M059J (cell line): ENCODE data around the gene GATD1. TPM values are rescaled to one million over a fixed set of nuclear protein-coding genes. Genes with fewer than 3 reads are reported as not detected.

Source experiments
- DNase-seq: peaks from one replicate; pipeline ENCODE4 v3.0.0-alpha.2; 2012; ENCODE audit warnings: low read depth
- total RNA-seq: library from RNA; depleted of rRNA; stranded (reverse); fragments of >200 nt; shearing (Covaris generic); gene quantifications from 2 replicates; pipeline ENCODE4 v1.2.3, GENCODE V29; 2014

The GATD1 gene
- total RNA-seq, 1 experiment from 2014 or later, result 25.6 TPM

DNA sequence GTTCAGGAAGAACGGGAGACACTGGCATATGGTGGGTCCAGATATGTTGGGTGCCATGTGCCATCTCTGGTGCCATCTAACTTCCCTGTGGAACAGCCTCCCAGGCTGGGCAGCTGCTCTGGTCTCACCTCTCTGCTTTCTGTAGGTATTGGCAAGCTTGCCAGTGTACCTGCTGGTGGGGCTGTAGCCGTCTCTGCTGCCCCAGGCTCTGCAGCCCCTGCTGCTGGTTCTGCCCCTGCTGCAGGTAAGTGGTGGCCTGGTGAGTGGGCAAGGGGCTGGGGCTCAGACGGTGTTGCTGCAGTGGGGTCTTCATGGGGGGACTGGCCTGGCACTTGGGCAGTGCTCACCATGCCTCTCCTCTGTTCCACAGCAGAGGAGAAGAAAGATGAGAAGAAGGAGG is 35.1 kb upstream of the GATD1 start:
- no peak for DNase-seq

DNA sequence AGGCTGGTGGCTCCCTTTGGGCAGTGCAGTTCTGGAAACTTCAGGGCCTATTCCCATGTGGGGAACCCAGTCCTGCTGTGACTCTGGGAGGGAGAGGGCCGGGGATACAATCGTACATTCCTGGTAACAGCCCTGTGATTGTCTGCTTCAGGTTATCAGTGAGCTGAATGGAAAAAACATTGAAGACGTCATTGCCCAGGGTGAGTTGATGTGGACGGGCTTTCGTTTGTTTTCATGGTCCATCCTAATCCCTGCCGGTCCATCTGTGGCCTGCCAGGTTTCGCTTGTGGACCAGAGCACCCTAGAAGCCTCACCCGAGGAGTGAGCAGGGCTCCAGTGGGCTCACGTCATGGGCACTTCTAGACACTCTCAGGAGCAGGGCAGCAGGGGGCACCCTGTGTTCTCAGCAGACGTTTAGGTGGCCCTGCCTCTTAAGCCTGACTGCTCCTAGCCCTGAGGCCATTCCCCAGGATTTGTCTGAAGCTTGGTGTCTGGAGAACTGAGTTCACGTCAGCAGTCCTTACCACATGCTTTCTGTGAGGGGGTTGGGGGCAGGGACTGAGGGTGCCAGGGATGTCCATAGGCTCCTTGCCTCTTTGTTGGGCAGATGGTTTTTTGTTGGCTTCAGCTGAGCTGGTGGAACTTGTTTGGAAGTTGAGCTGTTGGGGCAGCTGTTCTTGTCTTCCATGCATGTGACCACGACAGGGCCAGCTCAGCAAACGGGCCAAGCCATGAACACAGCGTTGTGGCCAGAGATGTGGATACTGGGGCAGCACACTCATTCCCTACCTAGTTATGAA is 34.4 kb upstream of the GATD1 start:
- no peak for DNase-seq

DNA sequence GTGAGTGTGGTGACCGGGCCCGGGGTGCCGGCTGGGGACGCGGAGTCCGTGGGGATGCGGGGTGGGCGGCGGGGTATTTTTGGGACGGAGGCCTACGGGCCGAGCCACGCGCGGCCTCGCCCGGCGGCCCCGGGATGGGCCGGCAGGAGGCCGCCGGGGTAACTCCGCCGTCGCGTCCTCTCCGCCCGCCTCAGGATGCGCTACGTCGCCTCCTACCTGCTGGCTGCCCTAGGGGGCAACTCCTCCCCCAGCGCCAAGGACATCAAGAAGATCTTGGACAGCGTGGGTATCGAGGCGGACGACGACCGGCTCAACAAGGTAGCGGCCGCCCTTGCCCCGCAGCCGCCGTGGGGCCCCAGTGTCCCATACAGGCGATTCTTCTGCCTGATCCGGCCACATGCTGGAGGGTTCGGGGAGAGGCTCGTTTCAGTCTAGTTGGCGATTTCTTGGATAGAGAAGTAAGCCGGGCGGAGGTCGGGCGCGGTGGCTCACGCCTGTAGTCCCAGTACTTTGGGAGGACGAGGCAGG is 32.8 kb upstream of the GATD1 start:
- no peak for DNase-seq

DNA sequence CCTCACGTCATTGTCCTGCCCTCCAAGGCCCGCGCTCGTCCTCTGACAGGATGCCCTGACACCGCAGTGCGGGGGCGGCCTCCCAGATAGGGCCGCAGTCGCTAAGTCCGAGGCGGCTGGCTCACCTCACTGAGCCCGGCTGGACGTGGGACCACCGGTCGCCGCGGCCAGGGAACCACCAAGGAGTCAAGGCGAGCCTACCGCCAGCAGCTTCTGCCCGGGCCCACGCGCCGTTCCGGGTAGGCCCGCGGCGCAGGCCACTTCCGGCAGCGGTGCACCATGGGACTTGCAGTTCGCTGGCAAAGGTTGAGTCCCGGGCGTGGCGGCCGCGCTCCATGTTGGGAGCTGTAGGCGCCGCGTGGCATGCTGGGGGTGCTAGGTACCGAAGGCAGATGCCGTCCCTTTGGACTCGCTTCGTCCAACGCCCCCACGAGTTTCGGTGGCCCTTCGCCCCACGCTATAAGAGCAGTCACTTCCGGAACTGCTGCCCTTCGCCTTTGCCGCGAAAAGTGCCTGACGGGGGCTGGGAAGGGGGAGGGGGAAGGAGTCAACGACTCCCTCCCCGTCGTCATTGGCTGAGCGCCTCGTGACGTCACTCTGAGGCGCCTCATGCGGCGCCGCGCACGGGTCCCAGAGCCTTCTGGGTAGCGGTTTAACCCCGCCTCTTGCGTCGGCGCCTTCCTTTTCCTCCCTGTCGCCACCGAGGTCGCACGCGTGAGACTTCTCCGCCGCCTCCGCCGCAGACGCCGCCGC is 32.2 kb upstream of the GATD1 start, which contains the start of gene RPLP2:
TSS of gene RPLP2 (plus strand) at position 681 of the 753 bp plus-strand sequence. CDS start 268 bp downstream, outside the sequence.
- DNase-seq, result peak; percentile 96

DNA sequence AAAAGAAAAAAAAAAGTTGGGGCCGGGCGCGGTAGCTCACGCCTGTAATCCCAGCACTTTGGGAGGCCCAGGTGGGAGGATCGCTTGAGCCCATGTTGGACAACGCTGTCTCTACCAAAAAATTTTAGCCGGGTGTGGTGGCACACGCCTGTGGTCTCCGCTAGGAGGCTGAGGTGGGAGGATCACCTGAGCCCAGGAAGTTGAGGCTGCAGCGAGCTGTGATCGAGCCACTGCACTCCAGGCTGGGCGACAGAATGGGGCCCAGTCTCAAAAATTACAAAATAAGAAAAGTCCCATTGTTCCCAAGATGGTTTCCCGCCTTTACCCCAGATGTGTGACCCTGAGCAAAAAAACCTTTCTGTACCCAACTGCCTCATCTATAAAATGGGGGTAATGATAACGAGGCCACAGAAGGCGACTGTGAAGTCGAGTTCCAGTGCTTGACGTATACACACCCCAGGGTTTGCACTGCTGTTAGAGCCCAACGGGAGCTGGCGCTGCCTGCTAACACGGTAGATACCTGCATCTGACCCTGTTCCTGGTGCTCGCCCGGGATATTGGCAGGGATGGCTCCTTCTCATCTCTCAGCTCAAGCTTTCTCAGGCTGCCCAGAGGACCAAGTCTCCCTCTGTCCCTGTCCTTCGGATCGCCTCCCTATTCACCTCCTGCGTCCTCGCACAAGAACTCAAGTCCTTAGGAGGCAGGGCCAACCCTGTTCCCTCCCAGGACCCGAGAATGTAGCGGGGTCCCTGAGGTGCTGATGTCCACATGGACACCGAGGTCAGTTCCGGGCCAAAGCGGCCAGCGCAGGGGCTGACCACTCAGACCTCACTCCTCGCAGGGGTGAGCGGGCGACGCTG is 31.4 kb upstream of the GATD1 start:
- DNase-seq, result peak; percentile 83

DNA sequence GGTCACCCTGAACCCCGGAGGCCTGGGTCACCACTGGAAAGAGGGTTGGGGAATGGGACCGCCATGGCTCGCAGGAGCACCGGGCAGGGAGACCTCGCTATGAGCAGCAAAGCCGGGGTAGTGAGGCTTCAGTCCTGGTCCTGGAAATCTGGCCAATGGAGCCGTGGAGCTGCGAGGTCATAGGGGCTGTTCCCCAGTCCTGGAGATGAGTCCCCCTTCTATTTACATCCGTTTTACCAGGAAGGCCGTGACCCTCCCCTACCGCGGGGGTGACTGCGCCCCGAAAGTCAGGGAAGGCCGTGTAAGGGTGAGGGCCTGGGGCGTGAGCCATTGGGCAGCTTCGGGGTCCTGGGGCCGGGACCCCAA is 27.3 kb upstream of the GATD1 start:
- no peak for DNase-seq

DNA sequence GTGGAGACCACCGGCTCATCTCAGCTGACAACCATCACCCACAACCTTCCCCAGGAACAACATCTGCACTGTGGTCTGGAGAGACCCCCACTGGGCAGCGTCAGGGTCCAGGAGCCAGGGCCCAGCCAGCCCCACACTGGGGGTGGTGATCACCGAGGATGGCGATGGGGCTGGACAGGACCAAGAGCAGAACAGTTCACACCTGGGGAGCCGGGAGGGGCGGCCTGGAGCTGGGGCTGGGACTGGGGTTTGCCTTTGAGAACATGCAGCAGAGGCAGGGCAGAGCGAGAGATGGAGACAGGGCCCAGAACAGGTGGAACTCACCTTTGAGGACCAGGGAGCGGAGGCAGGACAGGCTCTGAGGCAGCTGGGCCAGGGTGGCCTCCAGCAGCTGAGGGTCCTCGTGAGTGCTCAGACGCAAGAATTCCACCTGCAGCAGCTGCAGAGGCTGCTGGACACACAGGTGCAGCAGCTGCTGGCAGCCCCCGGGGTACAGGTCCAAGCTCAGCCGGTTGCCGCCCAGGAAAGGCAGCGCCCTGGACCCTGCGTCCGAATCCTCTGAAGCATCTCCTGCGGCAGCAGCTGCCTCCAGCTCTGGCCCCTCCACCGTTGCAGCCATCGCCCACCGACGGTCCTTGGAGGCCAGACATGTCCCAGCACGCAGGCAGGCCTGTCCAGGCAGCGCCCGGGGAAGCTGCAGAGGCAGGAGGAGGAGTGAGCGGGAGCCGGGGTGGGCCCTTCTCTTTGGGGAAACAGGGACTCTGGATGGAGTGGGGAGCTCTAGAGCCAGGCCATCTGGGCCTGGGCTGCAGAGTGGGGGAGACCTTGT is 26.7 kb upstream of the GATD1 start:
- DNase-seq, result no peak

DNA sequence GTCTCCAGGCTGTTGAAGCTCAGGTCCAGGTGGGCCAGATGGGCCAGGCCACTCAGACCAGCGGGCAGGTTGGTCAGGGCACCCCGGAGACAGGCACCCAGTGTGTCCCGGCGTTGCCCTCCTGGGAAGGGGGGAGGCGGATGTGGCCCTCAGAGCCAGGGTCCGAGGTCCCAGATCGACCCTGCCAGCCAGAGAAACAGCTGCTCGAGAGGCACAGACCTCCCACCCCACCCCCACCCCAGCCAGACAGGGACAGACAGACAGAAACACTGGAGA is 26.1 kb upstream of the GATD1 start:
- no peak for DNase-seq

DNA sequence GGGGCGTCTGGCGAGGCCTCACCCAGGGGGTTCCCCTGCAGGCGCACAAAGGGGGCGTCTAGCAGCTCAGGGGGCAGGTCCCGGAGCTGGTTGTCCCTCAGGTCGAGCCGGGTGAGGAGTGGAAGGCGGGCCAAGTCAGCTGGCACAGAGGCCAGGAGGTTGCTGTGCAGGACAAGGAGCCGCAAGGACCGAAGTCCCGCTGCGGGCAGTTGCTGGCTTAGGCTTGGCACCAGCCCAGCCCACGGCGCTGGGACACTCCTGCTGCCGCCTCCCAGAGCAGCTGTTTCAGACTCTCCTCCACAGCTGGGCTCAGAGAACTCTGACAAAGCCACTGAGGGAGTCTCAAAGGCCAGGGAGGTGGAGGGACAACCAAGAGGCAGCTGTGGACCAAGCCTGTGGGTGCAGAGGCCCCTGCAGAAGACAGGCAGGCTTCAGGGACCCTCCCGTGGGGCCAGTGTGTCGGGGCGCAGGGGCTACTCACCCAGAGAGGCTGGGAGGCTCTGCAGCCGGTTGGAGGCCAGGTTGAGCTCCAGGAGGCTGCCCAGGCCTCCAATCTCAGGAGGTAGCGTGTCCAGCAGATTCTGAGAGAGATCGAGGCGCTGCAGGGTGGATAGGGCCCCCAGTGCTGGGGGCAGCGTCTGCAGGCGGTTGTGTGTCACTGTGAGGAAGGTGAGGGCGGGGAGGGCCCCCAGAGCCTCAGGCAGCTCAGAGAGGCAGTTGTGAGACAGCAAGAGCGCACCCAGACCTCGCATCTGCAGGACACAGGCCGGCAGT is 25.6 kb upstream of the GATD1 start:
- no peak for DNase-seq

DNA sequence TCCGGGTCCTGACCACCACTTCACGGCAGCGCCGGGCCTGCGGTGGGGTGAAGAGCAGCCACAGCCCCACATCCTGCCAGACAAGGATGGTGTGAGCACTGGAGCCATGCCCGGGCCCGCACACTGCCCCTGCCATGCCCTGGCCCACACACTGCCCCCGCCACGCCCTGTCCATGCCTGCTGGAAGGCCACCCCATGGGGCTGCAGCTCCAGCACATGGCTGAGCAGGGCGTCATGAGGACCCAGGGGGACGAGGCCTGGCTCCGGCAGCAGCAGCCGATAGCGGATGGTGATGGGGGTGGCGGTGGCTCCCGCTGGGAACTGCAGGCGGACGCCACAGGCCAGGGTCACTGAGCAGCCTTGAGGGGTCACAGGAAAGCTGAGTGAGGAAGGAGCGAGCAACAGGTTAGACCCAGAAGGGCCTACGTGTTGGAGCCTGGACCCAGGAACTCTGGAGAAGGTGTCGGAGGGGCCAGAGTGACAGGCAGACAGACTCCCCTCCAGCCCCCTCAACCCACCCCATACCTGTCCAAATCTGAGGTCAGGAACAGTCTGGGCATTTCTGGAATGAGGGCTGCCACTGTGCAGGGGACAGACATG is 24.8 kb upstream of the GATD1 start:
- no peak for DNase-seq

DNA sequence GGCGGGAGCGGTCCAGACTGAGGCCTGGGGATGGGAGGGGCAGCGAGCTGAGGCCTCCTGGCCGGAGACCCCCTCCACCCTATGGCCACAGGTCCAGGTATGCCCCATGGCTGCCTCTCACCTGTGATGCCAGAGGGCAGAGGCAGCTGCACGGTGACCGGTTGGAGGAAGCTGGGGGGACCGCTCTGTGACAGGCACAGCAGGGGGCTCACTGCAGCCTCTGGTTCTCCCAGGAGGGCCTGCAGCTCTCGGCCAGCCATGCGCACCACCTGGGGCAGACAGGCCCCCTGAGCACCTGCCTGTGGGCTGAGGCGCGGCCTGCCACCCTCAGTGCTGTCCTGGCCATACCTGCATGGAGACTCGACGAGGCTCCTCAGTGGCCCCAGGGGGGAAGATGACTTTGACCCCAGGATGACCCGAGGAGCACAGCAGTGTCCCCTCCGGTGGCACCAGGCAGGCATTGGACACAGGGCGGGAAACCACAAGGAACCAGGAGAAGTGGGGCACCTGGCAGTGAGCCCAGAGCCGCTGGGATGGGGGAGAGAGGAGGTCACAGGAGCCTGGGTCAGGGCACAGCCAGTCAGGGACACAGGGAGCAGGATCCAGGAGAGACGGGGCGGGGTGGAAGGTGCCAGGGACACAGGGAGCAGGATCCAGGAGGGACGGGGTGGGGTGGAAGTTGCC is 24.0 kb upstream of the GATD1 start:
- no peak for DNase-seq

DNA sequence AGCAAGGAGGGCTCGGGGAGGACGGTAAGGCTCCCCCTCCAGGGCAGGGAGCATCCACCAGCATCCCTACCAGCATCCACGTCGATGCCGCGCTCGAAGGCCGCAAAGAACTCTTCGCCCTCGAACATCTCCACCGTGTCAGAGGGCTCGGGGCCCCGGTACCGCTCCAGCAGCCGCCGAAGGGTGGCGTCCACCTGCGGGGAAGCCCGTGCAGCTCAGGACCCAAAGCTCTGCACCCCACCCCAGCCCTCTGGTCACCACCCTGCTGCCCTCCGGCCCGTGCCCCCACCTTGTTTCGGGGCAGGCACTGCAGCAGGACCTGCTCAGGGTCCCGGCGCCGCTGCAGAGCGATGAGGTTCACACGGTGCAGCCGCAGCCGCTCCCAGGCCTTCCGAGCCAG is 23.2 kb upstream of the GATD1 start:
- no peak for DNase-seq

DNA sequence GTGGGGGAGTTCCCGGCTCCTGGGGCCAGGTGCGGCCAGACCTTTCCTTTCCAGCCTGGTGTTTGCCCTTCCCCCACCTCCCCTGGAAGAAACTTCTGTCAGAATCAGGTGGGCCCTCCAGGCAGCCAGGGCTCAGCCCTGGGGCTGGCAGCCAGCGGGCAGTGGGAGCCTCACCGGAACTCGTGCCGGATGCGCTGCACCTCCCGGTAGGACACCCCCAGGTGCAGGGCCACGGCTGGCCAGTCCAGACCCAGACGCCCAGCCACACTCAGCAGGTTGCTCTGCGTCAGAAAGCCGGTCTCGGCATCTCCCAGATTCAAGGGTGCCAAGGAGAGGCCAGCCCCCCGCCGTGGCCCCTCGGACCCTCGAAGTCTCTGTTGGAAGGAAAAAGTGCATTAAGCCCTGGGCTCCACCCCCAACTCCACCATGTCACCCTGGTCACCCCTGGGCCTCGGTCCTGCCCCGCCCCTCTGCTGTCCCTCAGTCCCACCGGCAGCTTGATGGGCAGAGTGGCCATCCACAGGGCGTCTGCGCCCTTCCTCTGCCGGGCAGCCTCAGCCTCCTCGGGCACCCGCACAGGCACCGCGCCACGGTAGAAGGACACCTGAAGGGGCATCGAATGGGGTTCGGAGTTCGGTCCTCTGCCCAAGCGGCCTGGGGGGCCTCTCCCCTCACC is 22.5 kb upstream of the GATD1 start:
- no peak for DNase-seq

DNA sequence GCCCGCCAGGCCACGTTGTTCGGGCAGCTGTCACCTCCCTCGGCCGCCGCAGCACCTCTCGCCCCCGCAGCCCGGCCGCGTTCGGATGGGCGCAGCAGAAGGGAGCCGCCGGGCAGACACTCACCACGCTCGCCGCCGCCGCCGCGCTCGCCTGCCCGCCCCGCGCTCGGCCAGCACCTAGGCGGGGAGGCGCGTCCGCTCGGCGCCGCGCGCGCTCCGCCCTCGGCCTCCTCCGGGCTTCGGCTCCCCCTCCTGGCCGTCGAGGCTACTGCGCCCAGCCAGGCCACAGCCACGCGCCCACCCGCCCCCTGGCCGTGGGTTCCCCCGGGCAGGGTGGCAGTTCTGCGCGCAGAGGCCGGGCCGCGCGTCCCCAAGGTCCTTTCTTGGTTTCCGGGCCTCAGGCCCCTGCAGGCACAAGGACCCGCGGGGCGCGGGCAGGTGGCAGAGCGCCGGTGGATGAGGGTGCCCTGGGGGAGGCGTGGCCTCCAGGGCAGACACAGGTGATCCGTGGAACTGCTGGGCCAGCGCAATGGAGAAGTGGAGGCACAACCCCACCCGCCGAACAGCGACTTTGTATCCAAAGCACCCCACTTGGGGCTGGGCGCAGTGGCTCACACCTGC is 20.9 kb upstream of the GATD1 start, which contains the start of gene SLC25A22:
TSS of gene SLC25A22 (minus strand) at position 189 of the 621 bp plus-strand sequence. CDS start 3,275 bp downstream, outside the sequence.
- peak; percentile 72 for DNase-seq

DNA sequence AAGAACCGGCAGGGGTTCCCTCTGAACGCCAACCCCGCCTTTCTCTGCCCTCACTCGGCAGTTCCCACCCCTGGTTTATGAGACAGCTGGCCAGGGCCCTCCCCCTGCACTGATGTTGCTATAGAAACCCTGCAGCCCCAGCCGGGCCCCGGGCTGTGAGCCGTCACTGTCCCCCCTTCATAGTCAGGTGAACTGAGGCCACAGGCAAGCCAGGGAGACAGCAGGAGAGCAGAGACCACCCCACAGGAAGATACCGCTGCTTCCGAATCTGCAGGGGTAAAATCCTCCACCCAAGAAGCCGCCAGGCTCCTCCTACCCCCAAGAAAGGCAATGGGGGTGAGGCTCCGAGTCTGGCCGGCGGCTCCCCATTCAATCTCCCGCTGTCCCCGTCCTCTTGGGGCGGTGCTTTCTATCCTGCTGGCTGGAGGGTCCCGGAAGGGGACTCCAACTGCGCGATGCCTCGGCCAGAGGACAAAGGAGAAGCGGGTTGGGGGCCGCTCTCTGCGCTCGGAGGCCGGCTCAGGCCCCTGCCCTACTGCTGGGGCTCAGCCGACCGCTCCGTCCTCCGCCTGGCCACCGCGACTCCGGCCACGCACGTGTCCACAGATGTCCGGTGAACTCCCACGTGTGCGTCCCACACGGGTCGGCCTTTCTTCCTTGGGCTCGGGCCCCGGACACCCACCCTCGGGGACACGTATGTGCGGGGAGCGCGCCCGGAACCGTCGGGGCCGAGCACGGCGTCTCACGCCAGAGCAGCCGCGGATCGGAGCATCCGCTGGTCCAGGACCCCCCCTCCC is 20.2 kb upstream of the GATD1 start:
- peak; percentile 80 for DNase-seq

DNA sequence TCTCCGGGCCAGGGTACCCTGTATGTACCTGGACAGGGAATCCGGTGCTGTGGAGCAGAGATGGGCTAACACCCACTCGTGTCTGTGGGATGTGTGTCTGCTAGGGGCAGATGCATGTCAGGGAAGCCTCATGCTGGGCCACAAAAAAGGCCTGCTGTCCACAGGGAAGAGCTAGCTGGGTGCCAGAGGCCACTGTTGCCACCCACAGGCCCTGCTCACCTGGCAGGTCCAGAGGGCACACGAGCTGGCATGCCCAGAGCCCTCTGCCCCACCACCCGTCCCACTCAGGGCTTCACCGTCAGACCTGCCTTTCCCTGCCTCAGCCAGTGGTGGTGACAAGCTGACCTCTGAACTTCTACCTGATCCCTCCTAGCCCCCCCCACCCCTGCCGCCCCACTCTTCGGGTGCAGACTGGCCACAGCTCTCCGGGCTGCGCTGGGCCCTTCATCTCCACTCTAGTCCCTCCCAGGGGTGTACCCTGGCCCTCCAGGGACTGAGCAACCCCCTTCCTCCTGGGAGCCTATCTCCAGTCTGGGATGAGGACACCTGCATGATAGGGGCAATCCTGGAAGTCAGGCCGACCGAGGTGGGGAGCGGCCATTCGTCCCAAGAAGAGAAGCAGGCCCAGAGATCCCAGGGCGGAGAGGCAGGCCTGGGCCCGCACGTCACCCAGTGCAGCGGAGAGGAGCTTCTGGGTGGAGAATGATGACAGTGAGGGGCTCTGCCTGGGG is 19.4 kb upstream of the GATD1 start:
- no peak for DNase-seq
